OCI-LY7 (cell line): ENCODE results near the gene ANGPTL4. TPM values are rescaled to one million over a fixed set of nuclear protein-coding genes. Genes with fewer than 3 reads are reported as not detected.

ENCODE experiments used
- BruUV-seq: library from RNA; stranded (reverse); fragments of 400-500 nt; replicated peaks from 2 replicates; lab custom pipeline; 2021; lab: Mats Ljungman, UMichigan
- CTCF ChIA-PET: fragments of 300-600 bp; sonication (Branson Sonifier 250); formaldehyde crosslinking; loops from one replicate; lab custom pipeline; 2022; ENCODE audit warnings: antibody characterized with exemption; ENCODE audit not compliant: unreplicated experiment; lab: Charles Lee
- POLR2A ChIA-PET: fragments of 300-600 bp; sonication (Branson Sonifier 250); formaldehyde crosslinking; loops from one replicate; lab custom pipeline; 2022; ENCODE audit warnings: antibody characterized with exemption; lab: Charles Lee
- DNase-seq: peaks from one replicate; pipeline ENCODE4 v3.0.0-alpha.2; 2015; ENCODE audit warnings: low spot score
- H2AFZ ChIP-seq: fragments of 200-600 bp; sonication (generic), shearing (Covaris generic); 2 replicates; pipeline ENCODE4 v1.6.1; 2014; ENCODE audit warnings: mild to moderate bottlenecking, antibody characterized with exemption, low read length, moderate library complexity
- H3K27ac ChIP-seq: fragments of 200-600 bp; sonication (generic); 2 replicates; pipeline ENCODE4 v1.5.1; 2014; ENCODE audit warnings: mixed run types, low read depth, mild to moderate bottlenecking, moderate library complexity, low read length, inconsistent platforms; ENCODE audit not compliant: poor library complexity, severe bottlenecking
- H3K36me3 ChIP-seq: fragments of 200-600 bp; sonication (generic); 2 replicates; pipeline ENCODE4 v1.6.1; 2014; ENCODE audit warnings: mild to moderate bottlenecking, antibody characterized with exemption, low read length, moderate library complexity, mixed read lengths; ENCODE audit not compliant: insufficient read depth
- H3K4me1 ChIP-seq: fragments of 200-600 bp; sonication (generic); 2 replicates; pipeline ENCODE4 v1.5.1; 2014; ENCODE audit warnings: mild to moderate bottlenecking, low read length; ENCODE audit not compliant: insufficient read depth, poor library complexity, severe bottlenecking
- H3K4me2 ChIP-seq: fragments of 200-600 bp; sonication (generic); 2 replicates; pipeline ENCODE4 v1.6.1; 2014; ENCODE audit warnings: mild to moderate bottlenecking, low read length
- H3K4me3 ChIP-seq: fragments of 200-600 bp; sonication (generic); 2 replicates; pipeline ENCODE4 v1.5.1; 2014; ENCODE audit warnings: mild to moderate bottlenecking, low read depth, low read length; ENCODE audit not compliant: poor library complexity, severe bottlenecking
- H3K79me2 ChIP-seq: fragments of 200-600 bp; sonication (generic); 2 replicates; pipeline ENCODE4 v1.6.1; 2016; ENCODE audit warnings: low read depth, mild to moderate bottlenecking, low read length, moderate library complexity, mixed read lengths; ENCODE audit not compliant: insufficient read depth
- H3K9me2 ChIP-seq: fragments of 200-600 bp; sonication (generic); 2 replicates; pipeline ENCODE4 v1.6.1; 2016; ENCODE audit warnings: mild to moderate bottlenecking, low read length, mixed read lengths; ENCODE audit not compliant: insufficient read depth
- H3K9me3 ChIP-seq: fragments of 200-600 bp; sonication (generic); 2 replicates; pipeline ENCODE4 v1.6.1; 2014; ENCODE audit warnings: mild to moderate bottlenecking, mixed run types, low read length, mixed read lengths
- H4K20me1 ChIP-seq: fragments of 200-600 bp; sonication (generic); 2 replicates; pipeline ENCODE4 v1.6.1; 2014; ENCODE audit warnings: mild to moderate bottlenecking, antibody characterized with exemption, low read length, moderate library complexity, mixed read lengths; ENCODE audit not compliant: insufficient read depth
- CTCF ChIP-seq: fragments of 200-600 bp; sonication (generic); conservative IDR thresholded peaks from 2 replicates; pipeline ENCODE4 v1.5.1; 2014; ENCODE audit warnings: mild to moderate bottlenecking, antibody characterized with exemption, low read length, moderate library complexity, mixed read lengths
- EZH2phosphoT487 ChIP-seq: fragments of 200-600 bp; sonication (generic); IDR thresholded peaks from 2 replicates; pipeline ENCODE4 v1.6.1; 2018; ENCODE audit warnings: low read depth, borderline replicate concordance, mild to moderate bottlenecking, mixed run types, antibody characterized with exemption, low read length, moderate library complexity, mixed read lengths
- intact Hi-C: fragments of 100-400 bp; cut with micrococcal nuclease; formaldehyde crosslinking; loops from one replicate; pipeline ENCODE4 v1.10.0; 2022; ENCODE audit not compliant: unreplicated experiment
- total RNA-seq, 2 experiments: library from RNA; depleted of rRNA in 1 of 2; stranded (reverse); fragments of >200 nt in 1 of 2; shearing (Covaris generic) in 1 of 2; gene quantifications; 2 replicates each; pipeline ENCODE4 v1.2.3, GENCODE V29; 2014 to 2022

The ANGPTL4 gene
- total RNA-seq, 2 experiments from 2014 or later, result not detected

- TF ChIP-seq CTCF (no peak), EZH2phosphoT487 (no peak)
- Histone ChIP-seq H3K4me1 (no peaks in the 10 kb centered on the region), H3K9me2 (no peaks in the 10 kb centered on the region), H3K9me3 (no peaks in the 10 kb centered on the region), H3K4me2 (no peak overlapping the region), H3K79me2 (no peaks in the 10 kb centered on the region), H3K4me3 (no peak overlapping the region), H2AFZ (no peak overlapping the region), H3K36me3 (no peaks in the 10 kb centered on the region), H3K27ac (no peak overlapping the region), H4K20me1 (no peaks in the 10 kb centered on the region)
- intact Hi-C loops, result no loop called here
- POLR2A ChIA-PET, result no interaction called here
- DNase-seq, result no peak
- no TSS peak for BruUV-seq
- CTCF ChIA-PET, result no interaction called here
Observed at GRCh38 chr19:8361921-8362793, 1.8 kb upstream of the ANGPTL4 start.

- H3K4me3 ChIP-seq, result no peak overlapping the region
- no peaks in the 10 kb centered on the region for H3K9me3 ChIP-seq
- no peak overlapping the region for H2AFZ ChIP-seq
- no peak overlapping the region for H3K4me2 ChIP-seq
- no peak overlapping the region for H3K27ac ChIP-seq
- H3K36me3 ChIP-seq, result no peaks in the 10 kb centered on the region
- CTCF ChIA-PET, result no interaction called here
- intact Hi-C loops, result no loop called here
- H3K4me1 ChIP-seq, result no peaks in the 10 kb centered on the region
- no peak for DNase-seq
- TF ChIP-seq EZH2phosphoT487, result no peak
- TF ChIP-seq CTCF, result no peak
- POLR2A ChIA-PET, result no interaction called here
- H3K9me2 ChIP-seq, result no peaks in the 10 kb centered on the region
- H3K79me2 ChIP-seq, result no peaks in the 10 kb centered on the region
- no peaks in the 10 kb centered on the region for H4K20me1 ChIP-seq
- no TSS peak for BruUV-seq
Observed at GRCh38 chr19:8366121-8366581, 2.2 kb downstream of the ANGPTL4 start.

- H3K4me3 ChIP-seq, result no peak overlapping the region
- no peak overlapping the region for H3K27ac ChIP-seq
- no peak for TF ChIP-seq CTCF
- no peaks in the 10 kb centered on the region for H3K36me3 ChIP-seq
- ChIA-PET POLR2A (no interaction called here), CTCF (no interaction called here)
- no peak overlapping the region for H2AFZ ChIP-seq
- H3K4me1 ChIP-seq, result no peaks in the 10 kb centered on the region
- intact Hi-C loops, result no loop called here
- no peaks in the 10 kb centered on the region for H3K9me2 ChIP-seq
- no peaks in the 10 kb centered on the region for H3K79me2 ChIP-seq
- no TSS peak for BruUV-seq
- H3K4me2 ChIP-seq, result no peak overlapping the region
- H4K20me1 ChIP-seq, result no peaks in the 10 kb centered on the region
- H3K9me3 ChIP-seq, result no peaks in the 10 kb centered on the region
- DNase-seq, result no peak
Observed at GRCh38 chr19:8366961-8367326, 3.0 kb downstream of the ANGPTL4 start.
